Kidney (tissue), 14 donors: Measurements from ENCODE around the gene SPEG. TPM values are rescaled to one million over a fixed set of nuclear protein-coding genes. Genes with fewer than 3 reads are reported as not detected.

Experiments
- DNase-seq, 5 donors: peaks; one replicate each; pipeline ENCODE4 v3.0.0-alpha.2; 2013 to 2020
- FAIRE-seq: peaks from 2 replicates; lab custom pipeline; 2012; peaks lifted over from hg19 to GRCh38; lab: Jason Lieb, UNC
- H3K27ac ChIP-seq, 2 donors: one replicate each; pipeline ENCODE4 v1.7.0; 2013; ENCODE audit warnings: low read depth in 2 of 2, low read length in 2 of 2, inconsistent platforms in 1 of 2
- H3K27me3 ChIP-seq: one replicate; pipeline ENCODE4 v1.7.1; 2013; ENCODE audit warnings: low read length, inconsistent platforms; ENCODE audit not compliant: control insufficient read depth, insufficient read depth
- H3K36me3 ChIP-seq, 3 donors: one replicate each; pipeline versions ENCODE4 v1.7.0 to v1.7.1; 2013; ENCODE audit warnings: low read length in 3 of 3, control low read depth in 1 of 3, inconsistent platforms in 1 of 3; ENCODE audit not compliant: insufficient read depth in 3 of 3, control insufficient read depth in 2 of 3
- H3K4me1 ChIP-seq, 3 donors: one replicate each; pipeline versions ENCODE4 v1.7.0 to v1.7.1; 2013; ENCODE audit warnings: low read length in 3 of 3, inconsistent platforms in 1 of 3, low read depth in 1 of 3; ENCODE audit not compliant: control insufficient read depth in 2 of 3, insufficient read depth in 2 of 3
- H3K4me3 ChIP-seq, 3 donors: one replicate each; pipeline versions ENCODE4 v1.7.0 to v1.8.1; 2013; ENCODE audit warnings: low read length in 3 of 3, control low read depth in 1 of 3, inconsistent platforms in 1 of 3
- H3K9ac ChIP-seq, 3 donors: one replicate each; pipeline versions ENCODE4 v1.7.0 to v1.7.1; 2013; ENCODE audit warnings: low read length in 3 of 3, control low read depth in 1 of 3, inconsistent platforms in 1 of 3
- H3K9me3 ChIP-seq, 3 donors: one replicate each; pipeline versions ENCODE4 v1.7.0 to v1.7.1; 2013; ENCODE audit warnings: low read length in 3 of 3, control low read depth in 1 of 3, inconsistent platforms in 1 of 3; ENCODE audit not compliant: control insufficient read depth in 2 of 3, insufficient read depth in 1 of 3
- CTCF ChIP-seq: IDR thresholded peaks from 3 replicates; pipeline ENCODE4 v1.5.1; 2012; ENCODE audit warnings: mild to moderate bottlenecking, moderate library complexity, borderline replicate concordance; ENCODE audit not compliant: insufficient read depth; ENCODE audit errors: extremely low read depth
- intact Hi-C: fragments of 100-400 bp; cut with DNase I; formaldehyde crosslinking; loops from one replicate; pipeline ENCODE4 v1.11.1; 2022
- polyA plus RNA-seq: library from polyadenylated mRNA; stranded (reverse); fragments of 350-450 nt; fragmentation: Illumina TruSeq; extraction: RNeasy Lipid Tissue Mini Kit (QIAGEN cat#74804); gene quantifications from one replicate; pipeline ENCODE4 v1.2.3, GENCODE V29; 2014; ENCODE audit warnings: low read depth, low replicate concordance; ENCODE audit not compliant: insufficient read depth
- total RNA-seq: library from RNA; stranded (reverse); fragmentation: NEBNext Ultra II Directional; extraction: Animal tissue kit (Norgen Biotek cat#: 25700); gene quantifications from one replicate; pipeline ENCODE4 v1.2.1, GENCODE V29; 2021
- donor health status: control.
- donor health status: control.
- donor health status: control.
- donor health status: control.
- donor health status: control.
- donor health status: DM: yes; HTN: yes; CAD: no.
- donor health status: Normal renal cell carcinoma (clear cell type).

The SPEG gene
- total and polyA plus RNA-seq, 2 donors from 2014 or later = 13.1 to 26.6 TPM

GRCh38 chr2:219430633-219431615 lies 3.7 kb upstream of the SPEG start:
- FAIRE-seq (no peak), DNase-seq (peak in 4 of 5 donors; percentile 55 to 79 (median 68))
- Histone ChIP-seq H3K36me3 (no peaks in the 10 kb centered on the region), H3K9ac (no peak overlapping the region), H3K27me3 (peaks cover 3% of the 10 kb centered on the region), H3K9me3 (no peaks in the 10 kb centered on the region), H3K4me3 (no peak overlapping the region), H3K4me1 (no peaks in the 10 kb centered on the region), H3K27ac (no peak overlapping the region)
- TF ChIP-seq CTCF = no peak
- intact Hi-C loops = no loop called here

DNA sequence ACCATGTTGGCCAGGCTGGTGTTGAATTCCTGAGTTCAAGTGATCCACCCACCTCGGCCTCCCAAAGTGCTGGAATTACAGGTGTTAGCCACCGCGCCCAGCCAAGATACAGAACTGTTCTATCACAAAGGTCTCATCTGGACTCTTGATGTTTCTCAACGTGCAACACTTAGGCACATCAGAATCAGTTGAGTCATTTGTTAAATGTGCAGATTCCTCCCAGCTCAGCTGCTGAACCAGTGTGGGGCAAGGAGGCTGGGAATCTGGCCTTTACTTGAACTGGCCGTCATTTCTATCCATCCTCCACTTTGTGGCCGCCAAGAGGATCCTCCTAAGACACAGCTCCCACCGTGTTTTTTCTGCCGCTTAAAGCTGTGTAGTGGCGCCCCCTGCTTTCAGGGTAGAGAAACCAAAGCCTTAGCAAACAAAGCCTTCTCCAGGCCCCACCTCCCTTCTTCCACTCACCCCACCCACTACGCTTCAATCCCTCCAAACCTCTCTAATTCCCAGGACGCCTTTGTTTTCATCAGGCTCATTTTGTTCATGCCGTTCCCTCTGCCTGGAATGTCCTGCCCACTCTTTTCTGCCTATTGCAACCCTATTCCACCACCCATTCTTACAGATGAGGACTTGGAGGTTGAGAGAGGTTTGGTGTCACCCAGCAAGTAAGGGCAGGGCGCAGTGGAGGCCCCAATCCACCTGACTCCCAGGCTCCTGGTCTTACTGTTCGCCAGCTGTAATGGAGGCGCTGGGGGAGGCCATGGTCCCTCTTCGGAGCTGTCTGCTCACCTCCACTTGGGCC lies 776 bp upstream of the SPEG start:
- Histone ChIP-seq H3K36me3 (no peaks in the 10 kb centered on the region), H3K9me3 (no peaks in the 10 kb centered on the region), H3K4me1 (no peaks in the 10 kb centered on the region), H3K4me3 (no peak overlapping the region), H3K9ac (no peak overlapping the region), H3K27ac (no peak overlapping the region), H3K27me3 (peaks cover 3% of the 10 kb centered on the region)
- intact Hi-C loops = no loop called here
- FAIRE-seq (no peak), DNase-seq (peak in 1 of 5 donors; percentile 54)
- TF ChIP-seq CTCF = no peak

GRCh38 chr2:219434468-219434717 lies 250 bp upstream of the SPEG start:
- Histone ChIP-seq H3K4me3 (no peak overlapping the region), H3K27me3 (peaks cover 3% of the 10 kb centered on the region), H3K27ac (no peak overlapping the region), H3K4me1 (no peaks in the 10 kb centered on the region), H3K9me3 (no peaks in the 10 kb centered on the region), H3K36me3 (no peaks in the 10 kb centered on the region), H3K9ac (no peak overlapping the region)
- TF ChIP-seq CTCF = no peak
- no peak for FAIRE-seq
- DNase-seq = peak in 1 of 5 donors; percentile 36
- intact Hi-C loops = no loop called here
